GM12874 (cell line): ENCODE results near the gene CNOT4.
A peak's percentile ranks its signal among the peaks of the same experiment; 100 is the strongest.

Experiments
- TF ChIP-seq, protein P1 (sequence below): IDR thresholded peaks from 2 replicates; pipeline ENCODE4 v1.5.1; 2011; ENCODE audit warnings: low read depth, mild to moderate bottlenecking, control low read depth, low read length, moderate library complexity; ENCODE audit not compliant: insufficient read depth

The CNOT4 gene

DNA sequence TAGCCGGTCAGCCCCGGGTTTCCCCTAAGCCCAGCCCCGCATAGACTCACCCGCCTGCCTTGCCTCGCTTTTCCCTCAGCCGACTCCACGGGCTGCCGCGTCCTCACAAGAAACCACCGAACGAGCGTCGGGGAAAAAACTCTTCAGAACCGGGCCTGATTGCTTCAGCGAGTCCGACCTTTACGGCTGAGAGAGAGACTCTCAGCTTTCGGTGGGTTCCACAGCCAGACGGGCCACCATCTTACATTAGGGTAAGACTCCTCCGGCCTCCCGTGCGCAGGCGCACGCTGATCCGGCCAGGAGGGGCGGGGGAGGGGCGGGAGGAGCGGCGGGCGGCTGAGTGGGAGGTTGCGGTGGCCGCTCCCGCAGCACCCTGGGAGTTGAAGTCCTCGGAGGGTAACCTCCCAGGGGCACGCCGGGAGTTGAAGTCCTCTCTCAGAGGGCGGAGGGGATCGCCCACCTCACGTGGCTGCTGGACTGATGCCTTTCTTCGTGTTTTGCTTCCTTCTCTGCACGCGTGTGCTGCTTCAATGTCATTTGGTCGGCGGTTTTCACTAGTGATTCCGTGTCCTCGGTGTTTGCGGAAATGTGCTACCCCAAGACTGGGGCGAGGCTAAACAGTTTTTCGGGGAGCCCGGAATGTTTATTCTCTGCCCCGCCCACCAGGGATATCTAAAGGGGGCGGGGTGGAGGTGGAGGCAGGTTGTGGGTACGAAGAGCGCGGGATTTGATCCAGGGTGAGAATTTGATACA lies at the start of gene CNOT4:
Gene CNOT4, minus strand, starts transcription at position 264 of the 753 bp plus-strand sequence. CDS start 71,771 bp downstream, outside the sequence.
- TF ChIP-seq, protein P1, sequence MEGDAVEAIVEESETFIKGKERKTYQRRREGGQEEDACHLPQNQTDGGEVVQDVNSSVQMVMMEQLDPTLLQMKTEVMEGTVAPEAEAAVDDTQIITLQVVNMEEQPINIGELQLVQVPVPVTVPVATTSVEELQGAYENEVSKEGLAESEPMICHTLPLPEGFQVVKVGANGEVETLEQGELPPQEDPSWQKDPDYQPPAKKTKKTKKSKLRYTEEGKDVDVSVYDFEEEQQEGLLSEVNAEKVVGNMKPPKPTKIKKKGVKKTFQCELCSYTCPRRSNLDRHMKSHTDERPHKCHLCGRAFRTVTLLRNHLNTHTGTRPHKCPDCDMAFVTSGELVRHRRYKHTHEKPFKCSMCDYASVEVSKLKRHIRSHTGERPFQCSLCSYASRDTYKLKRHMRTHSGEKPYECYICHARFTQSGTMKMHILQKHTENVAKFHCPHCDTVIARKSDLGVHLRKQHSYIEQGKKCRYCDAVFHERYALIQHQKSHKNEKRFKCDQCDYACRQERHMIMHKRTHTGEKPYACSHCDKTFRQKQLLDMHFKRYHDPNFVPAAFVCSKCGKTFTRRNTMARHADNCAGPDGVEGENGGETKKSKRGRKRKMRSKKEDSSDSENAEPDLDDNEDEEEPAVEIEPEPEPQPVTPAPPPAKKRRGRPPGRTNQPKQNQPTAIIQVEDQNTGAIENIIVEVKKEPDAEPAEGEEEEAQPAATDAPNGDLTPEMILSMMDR = no peak

- TF ChIP-seq, protein P1 = no peak
Observed at GRCh38 chr7:135558881-135559280, 49.0 kb upstream of the CNOT4 start.

DNA sequence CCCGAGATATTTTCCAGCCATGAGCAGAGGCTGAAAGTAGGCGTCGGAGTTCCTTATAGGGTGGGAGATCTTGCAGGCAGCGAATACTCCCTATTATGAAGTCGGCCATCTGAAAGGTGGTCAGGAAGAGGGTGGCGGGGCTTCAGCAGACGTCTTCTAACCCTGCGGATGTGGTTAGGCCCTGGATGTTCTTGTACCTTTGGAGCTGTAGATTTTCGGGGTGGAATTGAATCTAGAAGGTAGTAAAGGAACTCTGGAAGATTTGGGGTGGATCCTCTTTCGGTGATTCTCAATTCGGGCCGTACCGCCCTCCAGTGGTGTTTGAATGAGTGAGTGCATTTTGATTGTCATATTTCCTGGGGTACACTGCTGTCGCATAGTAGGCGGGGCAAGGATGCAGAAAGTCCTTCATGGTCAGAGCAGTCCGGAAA lies 48.5 kb upstream of the CNOT4 start:
- TF ChIP-seq, protein P1 = peak; percentile 48

DNA sequence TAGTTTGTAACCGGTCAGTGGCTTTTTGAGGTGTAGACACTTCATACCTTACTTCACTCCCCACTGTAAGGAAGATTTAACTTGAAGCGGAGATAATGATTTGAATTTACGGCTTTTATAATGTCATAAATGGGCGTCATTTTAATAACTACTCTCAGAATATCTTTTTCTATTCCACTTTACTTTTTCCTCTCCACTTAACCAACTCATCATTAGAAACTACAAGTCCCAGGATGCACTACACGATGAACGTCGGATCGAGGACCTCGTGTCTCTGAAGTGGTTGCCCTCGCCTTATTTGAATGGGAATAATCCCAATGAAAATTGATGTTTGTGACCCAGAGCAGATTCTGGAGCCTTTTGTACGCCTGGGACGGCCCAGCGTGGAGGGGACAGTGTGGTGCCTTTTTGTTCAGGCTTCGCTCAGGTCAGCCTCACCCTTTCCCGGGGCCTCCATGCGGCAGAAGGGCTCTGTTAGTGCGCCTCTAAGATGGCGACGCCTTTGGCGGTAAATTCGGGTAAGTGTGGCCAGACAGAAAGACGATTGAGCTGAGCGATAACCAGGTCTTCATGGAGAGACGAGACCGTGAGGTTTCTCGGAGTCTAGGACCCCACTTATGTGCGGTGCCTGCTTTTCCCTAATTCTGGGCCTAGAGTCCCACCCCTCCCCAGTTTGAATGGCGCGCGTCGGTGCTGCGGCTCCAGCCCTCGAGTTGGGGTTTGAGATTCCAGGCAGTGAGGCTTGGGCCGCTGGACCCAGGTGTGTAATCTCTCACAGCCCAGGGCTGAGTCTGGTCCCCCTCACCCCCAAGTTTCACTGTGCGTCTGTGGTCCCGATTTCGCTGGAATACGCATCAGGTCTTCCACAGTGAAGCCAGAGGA lies 47.8 kb upstream of the CNOT4 start, which contains the start of gene NUP205:
Gene NUP205, plus strand, starts transcription at position 463 of the 882 bp plus-strand sequence. Its CDS starts 28 bp downstream, at position 491.
- TF ChIP-seq, protein P1 = no peak

DNA sequence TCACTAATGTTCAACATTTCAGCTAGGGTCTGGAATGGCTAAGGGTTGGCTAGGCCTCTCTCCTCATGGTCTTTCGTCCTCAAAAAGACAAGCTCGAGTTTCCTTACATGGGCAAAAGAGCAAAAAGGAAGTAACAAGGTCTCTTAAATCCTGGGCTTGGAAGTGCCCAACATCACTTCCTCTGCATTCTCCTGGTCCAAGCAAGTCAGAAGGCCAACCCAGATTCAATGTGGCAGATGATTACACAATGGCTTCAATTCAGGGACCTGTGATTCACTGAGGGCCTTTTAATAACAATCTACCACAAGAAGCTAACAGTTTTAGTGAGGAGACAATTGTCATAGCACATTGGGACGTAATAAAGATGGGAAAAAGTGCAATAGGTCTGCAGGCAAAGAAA lies 43.4 kb upstream of the CNOT4 start:
- TF ChIP-seq, protein P1 = no peak

DNA sequence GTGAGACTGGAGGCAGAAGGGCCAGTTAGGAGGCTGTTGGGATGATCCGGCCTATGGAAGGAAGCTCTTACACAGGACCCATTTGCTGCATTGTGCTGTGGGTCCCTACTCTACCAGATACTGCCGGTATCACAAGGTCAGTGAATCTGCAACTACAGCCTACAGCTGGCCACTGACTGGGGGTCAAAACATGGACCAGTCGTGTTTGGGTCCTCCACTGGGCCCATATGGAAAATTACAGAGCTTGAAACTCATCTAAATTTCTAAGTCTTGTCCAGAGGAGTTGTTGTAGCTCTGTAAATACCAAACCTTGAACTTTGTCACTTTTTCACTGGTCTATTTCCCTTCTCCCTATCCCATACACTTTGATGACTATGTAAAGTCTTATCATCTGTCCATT lies 42.2 kb upstream of the CNOT4 start:
- TF ChIP-seq, protein P1 = no peak

GRCh38 chr7:135550196-135550595 lies 40.3 kb upstream of the CNOT4 start:
- TF ChIP-seq, protein P1 = no peak
